IMR-90 (cell line): Measurements from ENCODE around the gene NELL2. TPM values are rescaled to one million over a fixed set of nuclear protein-coding genes. Genes with fewer than 3 reads are reported as not detected.

Experiments
- ATAC-seq: fragments of 200-7000 bp; cut with Tn5 transposase; 2 replicates; pipeline ENCODE4 v1.9.1; 2020; ENCODE audit warnings: low read depth, mild to moderate bottlenecking, moderate library complexity
- BruUV-seq: library from RNA; stranded (reverse); fragments of 400-500 nt; replicated peaks from 2 replicates; lab custom pipeline; 2021; lab: Mats Ljungman, UMichigan
- CTCF ChIA-PET: fragments of 300-600 bp; formaldehyde crosslinking; extraction: SDS; loops from one replicate; lab custom pipeline; 2021; ENCODE audit warnings: antibody characterized with exemption; lab: Yijun Ruan, JAX
- POLR2A ChIA-PET: fragments of 300-600 bp; sonication (Branson Sonifier 250); formaldehyde crosslinking; loops from one replicate; lab custom pipeline; 2022; ENCODE audit warnings: antibody characterized with exemption; ENCODE audit not compliant: unreplicated experiment; lab: Charles Lee
- DNase-seq: peaks from one replicate; pipeline ENCODE4 v3.0.0; 2013
- H2AFZ ChIP-seq: replicated peaks from 2 replicates; pipeline ENCODE3; 2013; ENCODE audit warnings: low read length, mild to moderate bottlenecking; ENCODE audit not compliant: poor library complexity
- H2AK5ac ChIP-seq: 2 replicates; pipeline ENCODE4 v1.6.1; 2013; ENCODE audit warnings: low read depth, low read length, inconsistent platforms
- H2AK9ac ChIP-seq: replicated peaks from 2 replicates; pipeline ENCODE3; 2013; ENCODE audit warnings: mild to moderate bottlenecking, low read depth, low read length, moderate library complexity; ENCODE audit not compliant: poor library complexity
- H2BK120ac ChIP-seq: 2 replicates; pipeline ENCODE4 v1.6.1; 2013; ENCODE audit warnings: low read depth, low read length, inconsistent platforms
- H2BK15ac ChIP-seq: 3 replicates; pipeline ENCODE4 v1.6.1; 2013; ENCODE audit warnings: low read depth, low read length, inconsistent platforms
- H2BK20ac ChIP-seq: 2 replicates; pipeline ENCODE4 v1.6.1; 2013; ENCODE audit warnings: low read depth, mild to moderate bottlenecking, inconsistent platforms, low read length, moderate library complexity
- H2BK5ac ChIP-seq: 2 replicates; pipeline ENCODE4 v1.6.1; 2013; ENCODE audit warnings: mild to moderate bottlenecking, low read depth, low read length, inconsistent platforms; ENCODE audit not compliant: poor library complexity, severe bottlenecking
- H3K14ac ChIP-seq: replicated peaks from 2 replicates; pipeline ENCODE4 v1.6.1; 2013; ENCODE audit warnings: low read depth, low read length, inconsistent platforms
- H3K18ac ChIP-seq: 2 replicates; pipeline ENCODE4 v1.6.1; 2013; ENCODE audit warnings: low read depth, low read length, control low read depth
- H3K23ac ChIP-seq: 2 replicates; pipeline ENCODE4 v1.6.1; 2013; ENCODE audit warnings: low read depth, low read length, inconsistent platforms
- H3K27ac ChIP-seq: 2 replicates; pipeline ENCODE4 v1.5.1; 2013; ENCODE audit warnings: mild to moderate bottlenecking, control low read depth, low read length; ENCODE audit not compliant: insufficient read depth
- H3K27me3 ChIP-seq: 2 replicates; pipeline ENCODE4 v1.6.1; 2013; ENCODE audit warnings: low read length; ENCODE audit not compliant: control insufficient read depth, insufficient read depth
- H3K36me3 ChIP-seq: 2 replicates; pipeline ENCODE4 v1.6.1; 2013; ENCODE audit warnings: low read length, mixed read lengths; ENCODE audit not compliant: control insufficient read depth, insufficient read depth
- H3K4ac ChIP-seq: 2 replicates; pipeline ENCODE4 v1.6.1; 2013; ENCODE audit warnings: low read depth, low read length, inconsistent platforms
- H3K4me1 ChIP-seq: 2 replicates; pipeline ENCODE4 v1.6.1; 2013; ENCODE audit warnings: low read length, mixed read lengths; ENCODE audit not compliant: control insufficient read depth, insufficient read depth
- H3K4me2 ChIP-seq: 2 replicates; pipeline ENCODE4 v1.6.1; 2013; ENCODE audit warnings: low read depth, mild to moderate bottlenecking, control low read depth, low read length, moderate library complexity
- H3K4me3 ChIP-seq: 2 replicates; pipeline ENCODE4 v1.5.1; 2013; ENCODE audit warnings: low read depth, mild to moderate bottlenecking, control low read depth, low read length, moderate library complexity; ENCODE audit not compliant: insufficient read depth
- H3K56ac ChIP-seq: 2 replicates; pipeline ENCODE4 v1.6.1; 2013; ENCODE audit warnings: low read length, inconsistent platforms; ENCODE audit not compliant: insufficient read depth; ENCODE audit errors: extremely low read depth
- H3K79me1 ChIP-seq, 2 experiments: 2 replicates each; pipeline ENCODE4 v1.6.1; 2013; ENCODE audit warnings: low read length in 2 of 2, inconsistent platforms in 1 of 2, low read depth in 1 of 2
- H3K9ac ChIP-seq: 2 replicates; pipeline ENCODE4 v1.6.1; 2013; ENCODE audit warnings: low read depth, low read length, control low read depth
- H3K9me1 ChIP-seq: 2 replicates; pipeline ENCODE4 v1.6.1; 2013; ENCODE audit warnings: low read length, inconsistent platforms; ENCODE audit not compliant: insufficient read depth
- H3K9me3 ChIP-seq: 2 replicates; pipeline ENCODE4 v1.6.1; 2013; ENCODE audit warnings: low read length; ENCODE audit not compliant: control insufficient read depth, insufficient read depth
- H4K20me1 ChIP-seq: 2 replicates; pipeline ENCODE4 v1.6.1; 2013; ENCODE audit warnings: low read length, inconsistent platforms; ENCODE audit not compliant: insufficient read depth
- H4K5ac ChIP-seq: 2 replicates; pipeline ENCODE4 v1.6.1; 2013; ENCODE audit warnings: mild to moderate bottlenecking, low read depth, low read length, control low read depth
- H4K8ac ChIP-seq, 2 experiments: 2 replicates each; pipeline ENCODE4 v1.6.1; 2013; ENCODE audit warnings: low read depth in 2 of 2, low read length in 2 of 2, control low read depth in 1 of 2, inconsistent platforms in 1 of 2
- H4K91ac ChIP-seq: 2 replicates; pipeline ENCODE4 v1.6.1; 2013; ENCODE audit warnings: low read depth, low read length, inconsistent platforms; ENCODE audit not compliant: insufficient read depth
- BHLHE40 ChIP-seq: fragments of 150-350 bp; IDR thresholded peaks from 2 replicates; pipeline ENCODE4 v1.6.1; 2016; ENCODE audit warnings: mild to moderate bottlenecking, low read depth, low read length
- CEBPB ChIP-seq: IDR thresholded peaks from 2 replicates; pipeline ENCODE4 v1.6.1; 2012; ENCODE audit warnings: low read depth, low read length, improper control_type of control experiment
- CHD1 ChIP-seq: IDR thresholded peaks from 2 replicates; pipeline ENCODE4 v1.6.1; 2012; ENCODE audit warnings: low read depth, low read length, improper control_type of control experiment
- CTCF ChIP-seq: conservative IDR thresholded peaks from 2 replicates; pipeline ENCODE4 v1.5.1; 2012; ENCODE audit warnings: mild to moderate bottlenecking, low read depth, low read length, improper control_type of control experiment
- FOS ChIP-seq: fragments of 150-350 bp; IDR thresholded peaks from 2 replicates; pipeline ENCODE4 v1.6.1; 2016; ENCODE audit warnings: low read depth, low read length
- MAFK ChIP-seq: IDR thresholded peaks from 2 replicates; pipeline ENCODE4 v1.6.1; 2012; ENCODE audit warnings: low read depth, low read length, improper control_type of control experiment
- MAZ ChIP-seq: IDR thresholded peaks from 2 replicates; pipeline ENCODE4 v1.6.1; 2012; ENCODE audit warnings: low read depth, mild to moderate bottlenecking, low read length, improper control_type of control experiment, moderate library complexity, borderline replicate concordance
- MXI1 ChIP-seq: IDR thresholded peaks from 2 replicates; pipeline ENCODE4 v1.6.1; 2012; ENCODE audit warnings: low read depth, mild to moderate bottlenecking, low read length, moderate library complexity, borderline replicate concordance
- NFE2L2 ChIP-seq: fragments of 150-350 bp; IDR thresholded peaks from 2 replicates; pipeline ENCODE4 v1.6.1; 2016; ENCODE audit warnings: low read depth, mild to moderate bottlenecking, low read length
- POLR2A ChIP-seq: IDR thresholded peaks from 2 replicates; pipeline ENCODE4 v1.6.1; 2012; ENCODE audit warnings: mild to moderate bottlenecking, low read depth, low read length
- RAD21 ChIP-seq: IDR thresholded peaks from 2 replicates; pipeline ENCODE4 v1.6.1; 2012; ENCODE audit warnings: low read length, improper control_type of control experiment
- RCOR1 ChIP-seq: IDR thresholded peaks from 2 replicates; pipeline ENCODE4 v1.6.1; 2012; ENCODE audit warnings: mild to moderate bottlenecking, low read length, improper control_type of control experiment; ENCODE audit not compliant: insufficient replicate concordance
- RFX5 ChIP-seq: IDR thresholded peaks from 2 replicates; pipeline ENCODE4 v1.8.0; 2012; ENCODE audit warnings: low read depth, mild to moderate bottlenecking, low read length, moderate library complexity
- SMC3 ChIP-seq: fragments of 150-350 bp; IDR thresholded peaks from 2 replicates; pipeline ENCODE4 v1.6.1; 2016; ENCODE audit warnings: low read depth, mild to moderate bottlenecking, antibody characterized with exemption, low read length, moderate library complexity
- USF2 ChIP-seq: fragments of 150-350 bp; IDR thresholded peaks from 2 replicates; pipeline ENCODE4 v1.6.1; 2017; ENCODE audit warnings: mild to moderate bottlenecking, antibody characterized with exemption, low read length, low read depth
- dilution Hi-C: fragments of 300-500 bp; cut with HindIII; formaldehyde crosslinking; loops from one replicate; pipeline ENCODE4 v1.14.3; 2018; ENCODE audit warnings: low sequenced_read_pairs; ENCODE audit not compliant: unreplicated experiment
- in situ Hi-C: fragments of 300-500 bp; cut with MboI; formaldehyde crosslinking; loops from 3 replicates; pipeline ENCODE4 v1.14.3; 2019; ENCODE audit warnings: low sequenced_read_pairs, inconsistent platforms, mixed read lengths
- intact Hi-C: fragments of 100-400 bp; cut with micrococcal nuclease; formaldehyde crosslinking; loops from 2 replicates; pipeline ENCODE4 v1.10.0; 2022
- polyA plus RNA-seq, 3 experiments: library from polyadenylated mRNA; depleted of rRNA; stranded (reverse); fragments of >200 nt; gene quantifications; 2 replicates each; pipeline ENCODE4 v1.2.3, GENCODE V29; 2012; ENCODE audit warnings: low replicate concordance in 1 of 3
- total RNA-seq: library from RNA; depleted of rRNA; stranded (reverse); fragments of >200 nt; gene quantifications from 2 replicates; pipeline ENCODE4 v1.2.3, GENCODE V29; 2012
- TF ChIP-seq, protein P1 (sequence below): fragments of 150-350 bp; IDR thresholded peaks from 2 replicates; pipeline ENCODE4 v1.6.1; 2016; ENCODE audit warnings: low read depth, mild to moderate bottlenecking, low read length, moderate library complexity, borderline replicate concordance

Gene NELL2
- total and polyA plus RNA-seq, 2 of the 4 experiments (the other 2 are of a cell fraction), result 0.18 to 0.26 TPM

- no peak for DNase-seq
- Histone ChIP-seq H2BK120ac (no peak overlapping the region), H4K5ac (no peak overlapping the region), H2AK5ac (no peak overlapping the region), H3K27me3 (no peaks in the 10 kb centered on the region), H3K79me1 (no peaks in the 10 kb centered on the region), H2AFZ (no peak overlapping the region), H3K18ac (no peak overlapping the region), H2BK15ac (no peak overlapping the region), H3K56ac (no peak overlapping the region), H2BK20ac (no peak overlapping the region), H4K20me1 (no peaks in the 10 kb centered on the region), H2BK5ac (no peak overlapping the region), H2AK9ac (no peak overlapping the region), H3K4me2 (no peak overlapping the region), H3K27ac (no peak overlapping the region), H3K9me3 (no peaks in the 10 kb centered on the region), H3K4me1 (no peaks in the 10 kb centered on the region), H4K8ac (no peak overlapping the region), H3K36me3 (no peaks in the 10 kb centered on the region), H3K14ac (no peak overlapping the region), H3K4me3 (no peak overlapping the region), H3K9me1 (no peaks in the 10 kb centered on the region), H3K23ac (no peak overlapping the region), H4K91ac (no peak overlapping the region), H3K9ac (no peak overlapping the region), H3K4ac (no peak overlapping the region)
- no peak for ATAC-seq
- in situ Hi-C loops (no loop called here), dilution Hi-C loops (no loop called here), intact Hi-C loops (no loop called here)
- no TSS peak for BruUV-seq
- no peak for TF ChIP-seq BHLHE40
- TF ChIP-seq, protein P1, sequence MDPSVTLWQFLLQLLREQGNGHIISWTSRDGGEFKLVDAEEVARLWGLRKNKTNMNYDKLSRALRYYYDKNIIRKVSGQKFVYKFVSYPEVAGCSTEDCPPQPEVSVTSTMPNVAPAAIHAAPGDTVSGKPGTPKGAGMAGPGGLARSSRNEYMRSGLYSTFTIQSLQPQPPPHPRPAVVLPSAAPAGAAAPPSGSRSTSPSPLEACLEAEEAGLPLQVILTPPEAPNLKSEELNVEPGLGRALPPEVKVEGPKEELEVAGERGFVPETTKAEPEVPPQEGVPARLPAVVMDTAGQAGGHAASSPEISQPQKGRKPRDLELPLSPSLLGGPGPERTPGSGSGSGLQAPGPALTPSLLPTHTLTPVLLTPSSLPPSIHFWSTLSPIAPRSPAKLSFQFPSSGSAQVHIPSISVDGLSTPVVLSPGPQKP, result no peak
- no peak for TF ChIP-seq MAZ
- TF ChIP-seq CTCF, result no peak
- no peak for TF ChIP-seq CEBPB
- no peak for TF ChIP-seq RCOR1
- no peak for TF ChIP-seq SMC3
- TF ChIP-seq FOS, result no peak
- TF ChIP-seq POLR2A, result no peak
- no peak for TF ChIP-seq MXI1
- no peak for TF ChIP-seq MAFK
- no peak for TF ChIP-seq USF2
- TF ChIP-seq RAD21, result no peak
- TF ChIP-seq CHD1, result no peak
- TF ChIP-seq RFX5, result no peak
- no peak for TF ChIP-seq NFE2L2
- ChIA-PET CTCF (no interaction called here), POLR2A (no interaction called here)
Measured at GRCh38 chr12:44804068-44804467, 72.0 kb downstream of the NELL2 start.
